Left lung (tissue), 10 donors: ENCODE measurements around the gene TWF2. TPM values are rescaled to one million over a fixed set of nuclear protein-coding genes. Genes with fewer than 3 reads are reported as not detected.

Source experiments
- ATAC-seq: fragments of 200-7000 bp; cut with Tn5 transposase; one replicate; pipeline ENCODE4 v1.9.1; 2020; ENCODE audit warnings: moderate library complexity
- DNase-seq, 4 donors: peaks; one replicate each; pipeline ENCODE4 v3.0.0-alpha.2; 2013 to 2020
- H3K27ac ChIP-seq, 2 donors: fragments of 200-600 bp; sonication (generic) in 1 of 2; one replicate each; pipeline versions ENCODE4 v1.5.0 to v1.8.0; 2020 to 2021
- H3K27me3 ChIP-seq, 2 donors: fragments of 200-600 bp; sonication (generic) in 1 of 2; one replicate each; pipeline versions ENCODE4 v1.5.0 to v1.8.0; 2020 to 2021
- H3K36me3 ChIP-seq, 2 donors: fragments of 200-600 bp; sonication (generic) in 1 of 2; one replicate each; pipeline versions ENCODE4 v1.5.0 to v1.8.0; 2020 to 2021
- H3K4me1 ChIP-seq, 2 donors: fragments of 200-600 bp; one replicate each; pipeline ENCODE4 v1.8.0; 2021
- H3K4me3 ChIP-seq, 2 donors: fragments of 200-600 bp; sonication (generic) in 1 of 2; one replicate each; pipeline versions ENCODE4 v1.5.0 to v1.8.0; 2020 to 2021; ENCODE audit warnings: mild to moderate bottlenecking in 1 of 2
- H3K9me3 ChIP-seq, 2 donors: fragments of 200-600 bp; sonication (generic) in 1 of 2; one replicate each; pipeline versions ENCODE4 v1.5.0 to v1.8.0; 2020 to 2021
- CTCF ChIP-seq, 2 donors: fragments of 200-600 bp; sonication (generic) in 1 of 2; IDR thresholded peaks; one replicate each; pipeline versions ENCODE4 v1.5.0 to v1.8.0; 2021; ENCODE audit warnings: antibody characterized with exemption in 2 of 2
- intact Hi-C, 2 donors: fragments of 100-400 bp; cut with DNase I; formaldehyde crosslinking; loops; one replicate each; pipeline versions ENCODE4 v1.11.2 to v1.14.2; 2022
- microRNA-seq, 2 donors: library from miRNA; unstranded; fragments of <30 nt; microRNA quantifications; one replicate each; pipeline ENCODE4, GENCODE V29; 2019
- polyA plus RNA-seq, 6 donors: library from polyadenylated mRNA; unstranded; fragments of 120-200 nt; gene quantifications; one replicate each; pipeline ENCODE4 v1.2.1, GENCODE V29; 2013; ENCODE audit not compliant: insufficient read length in 6 of 6
- total RNA-seq, 2 donors: library from RNA; stranded (reverse); fragmentation: NEBNext Ultra II Directional; extraction: Animal tissue kit (Norgen Biotek cat#: 25700); gene quantifications; one replicate each; pipeline ENCODE4 v1.2.1, GENCODE V29; 2021
- donor health status: DM: no; HTN: yes; CAD: no.
- donor health status: DM: no; HTN: no; CAD: no.

The TWF2 gene
- total and polyA plus RNA-seq, 8 donors, result 28.9 to 77.5 (median 32.4) TPM

- ATAC-seq (peak; percentile 27), DNase-seq (no peak)
- peaks cover 4 to 6% of the 10 kb centered on the region in 2 donors for H3K4me1 ChIP-seq
- no peaks in the 10 kb centered on the region for H3K9me3 ChIP-seq
- H3K36me3 ChIP-seq, result no peaks in the 10 kb centered on the region
- intact Hi-C loops, result no loop called here
- no peak overlapping the region for H3K4me3 ChIP-seq
- no peak overlapping the region for H3K27ac ChIP-seq
- no peak for TF ChIP-seq CTCF (IDR thresholded peaks at IDR 0.05)
- H3K27me3 ChIP-seq, result no peaks in the 10 kb centered on the region
These were observed 57.4 kb downstream of the TWF2 start for GRCh38 chr3:52181543-52181942.

Small RNA genes within 50 kb of the gene (microRNA-seq; reads per million reads assigned to microRNA genes)
- 42,229 to 62,761 reads per million in 2 donors for gene MIRLET7G

Other genes with a start within 250 kb of the TWF2 start
- gene RPL29, start 243.3 kb downstream of the TWF2 start, total RNA-seq, result 100 to 1,000 TPM; 854 to 981 TPM
- gene RPL29, start 243.3 kb downstream of the TWF2 start, polyA plus RNA-seq, result 1,000 to 10,000 TPM; 1,892 to 2,169 (median 1,970) TPM
- 10 to 100 TPM; 35.9 to 38.3 TPM for gene DUSP7, start 182.6 kb downstream of the TWF2 start, total RNA-seq
- gene DUSP7, start 182.6 kb downstream of the TWF2 start, polyA plus RNA-seq, result 10 to 100 TPM; 17.5 to 23.6 (median 19.9) TPM
- 1 to 10 TPM; 5.3 to 7.6 TPM for gene POC1A, start 84.7 kb downstream of the TWF2 start, total RNA-seq
- 10 to 100 TPM in 3 of 6 donors, 1 to 10 TPM in 3; 7.9 to 16.5 (median 9.3) TPM for gene POC1A, start 84.7 kb downstream of the TWF2 start, polyA plus RNA-seq
- gene ALAS1, start 41.0 kb downstream of the TWF2 start, total RNA-seq, result 10 to 100 TPM; 66.7 to 70.1 TPM
- gene ALAS1, start 41.0 kb downstream of the TWF2 start, polyA plus RNA-seq, result 10 to 100 TPM; 31.6 to 45.3 (median 41.6) TPM
- gene TLR9, start 13.5 kb downstream of the TWF2 start, total RNA-seq, result 1 to 10 TPM in 1 of 2 donors, not detected in 1; 1.5 TPM
- under 1 TPM; 0.21 to 0.78 (median 0.39) TPM for gene TLR9, start 13.5 kb downstream of the TWF2 start, polyA plus RNA-seq
- 10 to 100 TPM; 33.1 to 48.3 TPM for gene PPM1M, start 6.6 kb upstream of the TWF2 start, total RNA-seq
- 10 to 100 TPM; 27.4 to 36.3 (median 30.9) TPM for gene PPM1M, start 6.6 kb upstream of the TWF2 start, polyA plus RNA-seq
- 10 to 100 TPM; 60.2 to 67.9 TPM for gene WDR82, start 39.5 kb upstream of the TWF2 start, total RNA-seq
- 100 to 1,000 TPM; 101 to 124 (median 114) TPM for gene WDR82, start 39.5 kb upstream of the TWF2 start, polyA plus RNA-seq
- 10 to 100 TPM in 1 of 2 donors, 1 to 10 TPM in 1; 8.9 to 13.7 TPM for gene GLYCTK, start 48.7 kb upstream of the TWF2 start, total RNA-seq
- gene GLYCTK, start 48.7 kb upstream of the TWF2 start, polyA plus RNA-seq, result 10 to 100 TPM; 10.3 to 11.7 (median 11.0) TPM
- 1 to 10 TPM; 6.5 to 7.7 TPM for gene DNAH1, start 77.2 kb upstream of the TWF2 start, total RNA-seq
- gene DNAH1, start 77.2 kb upstream of the TWF2 start, polyA plus RNA-seq, result 10 to 100 TPM in 4 of 6 donors, 1 to 10 TPM in 2; 7.5 to 14.0 (median 10.8) TPM
- 10 to 100 TPM; 66.6 to 69.8 TPM for gene BAP1, start 170.8 kb upstream of the TWF2 start, total RNA-seq
- gene BAP1, start 170.8 kb upstream of the TWF2 start, polyA plus RNA-seq, result 10 to 100 TPM; 70.0 to 87.2 (median 78.8) TPM
- 1 to 10 TPM; 3.9 to 6.5 TPM for gene PHF7, start 171.5 kb upstream of the TWF2 start, total RNA-seq
- 10 to 100 TPM in 4 of 6 donors, 1 to 10 TPM in 2; 9.3 to 11.7 (median 10.4) TPM for gene PHF7, start 171.5 kb upstream of the TWF2 start, polyA plus RNA-seq
- gene SEMA3G, start 205.9 kb upstream of the TWF2 start, total RNA-seq, result 10 to 100 TPM; 30.5 to 36.5 TPM
- gene SEMA3G, start 205.9 kb upstream of the TWF2 start, polyA plus RNA-seq, result 1 to 10 TPM; 5.7 to 8.0 (median 6.1) TPM
- gene TNNC1, start 214.9 kb upstream of the TWF2 start, total RNA-seq, result 100 to 1,000 TPM in 1 of 2 donors, 10 to 100 TPM in 1; 30.7 to 117 TPM
- gene TNNC1, start 214.9 kb upstream of the TWF2 start, polyA plus RNA-seq, result 10 to 100 TPM; 16.7 to 49.3 (median 30.1) TPM
- 100 to 1,000 TPM in 1 of 2 donors, 10 to 100 TPM in 1; 72.6 to 104 TPM for gene NISCH, start 216.4 kb upstream of the TWF2 start, total RNA-seq
- gene NISCH, start 216.4 kb upstream of the TWF2 start, polyA plus RNA-seq, result 100 to 1,000 TPM; 133 to 178 (median 154) TPM